ENCODE data around the gene NCAM2.

The NCAM2 gene

DNA sequence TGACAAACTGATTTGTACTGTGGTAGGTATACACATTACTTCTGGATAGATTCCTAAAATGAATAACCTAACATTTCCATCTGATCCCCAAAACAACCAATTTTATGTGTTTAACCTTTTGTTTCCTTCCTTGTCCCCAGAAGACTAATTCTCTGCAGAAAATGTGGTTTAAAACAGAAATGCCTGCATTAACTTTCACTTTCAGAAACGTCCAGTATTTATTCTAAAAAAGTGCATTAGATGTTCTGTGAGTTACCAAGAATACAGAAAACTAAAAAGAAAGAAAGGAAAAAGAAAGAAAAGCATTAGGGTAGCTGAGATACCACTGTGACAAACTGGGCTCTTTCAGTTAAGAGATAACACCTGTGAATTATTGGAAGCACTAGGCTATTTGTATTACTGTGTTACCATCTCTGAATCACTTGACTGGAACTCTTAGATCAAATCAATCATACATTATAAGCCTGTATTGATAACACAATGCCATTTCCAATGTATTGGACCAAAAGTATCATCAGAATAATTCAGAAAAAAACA lies 177.7 kb downstream of the NCAM2 start:
- Histone ChIP-seq H3K27ac (no peak overlapping the region), H3K36me3 (no peaks in the 10 kb centered on the region), H3K4me3 (no peak overlapping the region), H3K4me1 (no peaks in the 10 kb centered on the region), H3K27me3 (no peaks in the 10 kb centered on the region), H3K9me3 (no peaks in the 10 kb centered on the region)
- intact Hi-C loops (cut with DNase I; ENCODE audit: low total_unique reads): no loop called here
- TF ChIP-seq, protein P1, sequence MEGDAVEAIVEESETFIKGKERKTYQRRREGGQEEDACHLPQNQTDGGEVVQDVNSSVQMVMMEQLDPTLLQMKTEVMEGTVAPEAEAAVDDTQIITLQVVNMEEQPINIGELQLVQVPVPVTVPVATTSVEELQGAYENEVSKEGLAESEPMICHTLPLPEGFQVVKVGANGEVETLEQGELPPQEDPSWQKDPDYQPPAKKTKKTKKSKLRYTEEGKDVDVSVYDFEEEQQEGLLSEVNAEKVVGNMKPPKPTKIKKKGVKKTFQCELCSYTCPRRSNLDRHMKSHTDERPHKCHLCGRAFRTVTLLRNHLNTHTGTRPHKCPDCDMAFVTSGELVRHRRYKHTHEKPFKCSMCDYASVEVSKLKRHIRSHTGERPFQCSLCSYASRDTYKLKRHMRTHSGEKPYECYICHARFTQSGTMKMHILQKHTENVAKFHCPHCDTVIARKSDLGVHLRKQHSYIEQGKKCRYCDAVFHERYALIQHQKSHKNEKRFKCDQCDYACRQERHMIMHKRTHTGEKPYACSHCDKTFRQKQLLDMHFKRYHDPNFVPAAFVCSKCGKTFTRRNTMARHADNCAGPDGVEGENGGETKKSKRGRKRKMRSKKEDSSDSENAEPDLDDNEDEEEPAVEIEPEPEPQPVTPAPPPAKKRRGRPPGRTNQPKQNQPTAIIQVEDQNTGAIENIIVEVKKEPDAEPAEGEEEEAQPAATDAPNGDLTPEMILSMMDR (IDR thresholded peaks at IDR 0.05): no peak
- no peak for DNase-seq

DNA sequence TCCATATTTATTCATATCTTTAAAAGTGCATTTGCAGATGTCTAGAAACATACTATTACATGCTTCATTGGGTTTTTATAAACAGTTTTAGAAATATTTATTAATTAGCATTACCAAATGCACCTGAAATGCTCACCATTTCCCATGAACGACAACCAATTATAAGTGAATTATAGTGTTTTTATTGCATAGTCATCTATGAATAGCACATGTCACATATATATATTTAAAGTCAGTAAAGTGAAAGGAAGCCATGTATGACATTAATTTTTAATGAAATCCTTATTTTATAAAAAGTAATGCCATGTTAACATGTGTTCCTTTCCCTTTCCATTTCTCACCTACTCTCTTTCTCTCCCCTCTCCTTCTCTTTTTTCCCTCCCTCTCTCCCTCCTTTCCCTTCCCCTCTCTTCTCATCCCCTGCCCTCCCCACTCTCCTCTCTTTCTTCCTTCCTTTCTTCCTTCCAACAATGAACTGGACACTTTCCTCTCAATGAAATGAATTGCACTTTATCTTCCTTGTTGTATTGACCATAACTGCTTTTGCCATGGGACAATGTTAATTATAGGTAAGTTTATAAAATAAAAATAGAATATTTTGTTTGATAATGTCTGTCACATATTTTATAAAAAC lies 179.3 kb downstream of the NCAM2 start:
- H3K36me3 ChIP-seq: no peaks in the 10 kb centered on the region
- intact Hi-C loops (cut with DNase I; ENCODE audit: low total_unique reads): no loop called here
- H3K27ac ChIP-seq: no peak overlapping the region
- DNase-seq: no peak
- H3K9me3 ChIP-seq: no peaks in the 10 kb centered on the region
- H3K4me3 ChIP-seq: no peak overlapping the region
- no peaks in the 10 kb centered on the region for H3K4me1 ChIP-seq
- TF ChIP-seq, protein P1 (IDR thresholded peaks at IDR 0.05): no peak
- H3K27me3 ChIP-seq: no peaks in the 10 kb centered on the region

DNA sequence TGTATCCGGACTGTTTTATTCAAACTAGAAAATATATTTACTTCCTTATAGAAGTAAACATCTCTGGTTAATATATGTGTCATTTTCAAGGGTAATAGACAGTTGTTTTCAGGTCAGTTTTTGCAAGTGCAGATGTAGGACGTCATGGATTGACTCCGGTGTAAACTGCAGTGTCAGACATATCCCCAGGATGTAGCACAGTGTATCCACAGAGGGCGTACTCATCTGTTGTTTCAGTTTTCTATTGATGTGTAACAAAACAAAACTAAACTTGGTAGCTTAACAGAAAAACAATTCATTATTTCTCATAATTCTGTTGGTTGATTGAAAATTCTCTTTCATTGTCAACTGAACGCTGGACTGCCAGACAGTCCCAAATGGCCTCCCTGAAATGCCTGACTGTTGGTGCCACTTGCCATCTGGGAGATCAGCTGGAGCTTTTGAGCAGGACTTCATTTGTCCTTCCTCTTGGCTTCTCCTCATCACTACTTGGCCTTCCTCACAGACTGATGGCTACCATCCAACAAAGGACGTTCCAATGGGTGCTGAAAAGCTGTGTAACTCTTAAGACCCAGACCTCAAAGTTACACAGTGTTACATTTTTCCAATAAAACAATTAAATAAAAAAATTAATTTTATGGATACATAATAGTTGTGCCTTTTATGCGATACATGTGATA lies 181.6 kb downstream of the NCAM2 start:
- Histone ChIP-seq H3K27ac (no peak overlapping the region), H3K36me3 (no peaks in the 10 kb centered on the region), H3K4me1 (no peaks in the 10 kb centered on the region), H3K9me3 (no peaks in the 10 kb centered on the region), H3K27me3 (no peaks in the 10 kb centered on the region), H3K4me3 (no peak overlapping the region)
- intact Hi-C loops (cut with DNase I; ENCODE audit: low total_unique reads): no loop called here
- DNase-seq: no peak
- TF ChIP-seq, protein P1 (IDR thresholded peaks at IDR 0.05): no peak

DNA sequence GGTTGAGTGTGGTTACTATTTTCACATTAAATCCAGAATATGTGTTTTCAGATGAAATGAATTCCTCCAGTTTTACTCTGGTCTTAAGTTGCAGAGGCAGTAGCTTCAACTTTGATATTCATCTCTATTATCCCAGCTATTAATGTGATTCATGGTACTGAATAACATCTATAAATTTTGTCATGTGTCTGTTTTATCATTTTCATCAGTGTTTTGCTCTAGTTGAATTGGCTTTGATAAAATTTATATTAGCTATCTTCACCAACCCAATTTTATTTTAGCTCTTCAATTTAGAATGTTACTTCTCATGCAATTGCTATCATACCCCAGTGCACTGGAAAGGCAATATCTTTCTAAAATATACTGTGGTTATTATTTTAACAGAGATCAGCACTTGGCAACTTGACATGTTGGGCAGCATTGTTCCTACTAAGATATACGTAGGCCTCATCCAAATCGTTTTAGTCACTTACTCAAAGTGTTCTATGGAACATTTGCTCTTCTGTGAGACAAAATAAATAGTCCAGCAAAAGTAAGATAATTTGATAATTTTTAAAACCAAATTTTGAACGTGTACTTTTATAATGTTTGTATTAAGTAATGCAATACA lies 184.3 kb downstream of the NCAM2 start:
- Histone ChIP-seq H3K27ac (no peak overlapping the region), H3K4me3 (no peak overlapping the region), H3K9me3 (no peaks in the 10 kb centered on the region), H3K4me1 (no peaks in the 10 kb centered on the region), H3K36me3 (no peaks in the 10 kb centered on the region), H3K27me3 (no peaks in the 10 kb centered on the region)
- TF ChIP-seq, protein P1 (IDR thresholded peaks at IDR 0.05): no peak
- intact Hi-C loops (cut with DNase I; ENCODE audit: low total_unique reads): no loop called here
- DNase-seq: no peak

DNA sequence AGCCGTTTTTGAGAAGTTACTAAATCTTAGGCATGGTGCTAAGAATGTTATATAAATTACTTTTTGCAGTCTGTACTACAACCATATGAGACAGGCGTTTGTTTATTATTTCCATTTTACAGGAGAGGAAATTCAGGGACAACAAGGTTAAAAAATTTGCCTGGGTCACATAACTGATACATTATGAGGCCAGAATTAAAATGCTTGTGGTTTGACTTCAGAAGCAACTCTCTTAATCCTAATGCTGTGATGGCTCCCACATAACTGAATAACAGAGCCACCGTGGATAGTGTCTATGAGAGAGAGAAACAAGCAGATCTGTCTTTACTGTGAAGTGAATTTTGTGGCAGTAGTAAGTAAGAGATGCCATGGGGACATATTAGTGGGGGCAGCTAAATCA lies 184.9 kb downstream of the NCAM2 start:
- Histone ChIP-seq H3K27ac (no peak overlapping the region), H3K4me3 (no peak overlapping the region), H3K36me3 (no peaks in the 10 kb centered on the region), H3K9me3 (no peaks in the 10 kb centered on the region), H3K27me3 (no peaks in the 10 kb centered on the region), H3K4me1 (no peaks in the 10 kb centered on the region)
- intact Hi-C loops (cut with DNase I; ENCODE audit: low total_unique reads): no loop called here
- TF ChIP-seq, protein P1 (IDR thresholded peaks at IDR 0.05): no peak
- no peak for DNase-seq

Data from tibial artery (tissue), 4 donors.